ENCODE measurements around the gene NISCH. TPM values are rescaled to one million over a fixed set of nuclear protein-coding genes. Genes with fewer than 3 reads are reported as not detected.

The NISCH gene
- total and polyA plus RNA-seq, 2 of the 8 experiments (the other 6 are each of a cell fraction or from before 2014, with no cell fraction given): 71.2 to 71.9 TPM

DNA sequence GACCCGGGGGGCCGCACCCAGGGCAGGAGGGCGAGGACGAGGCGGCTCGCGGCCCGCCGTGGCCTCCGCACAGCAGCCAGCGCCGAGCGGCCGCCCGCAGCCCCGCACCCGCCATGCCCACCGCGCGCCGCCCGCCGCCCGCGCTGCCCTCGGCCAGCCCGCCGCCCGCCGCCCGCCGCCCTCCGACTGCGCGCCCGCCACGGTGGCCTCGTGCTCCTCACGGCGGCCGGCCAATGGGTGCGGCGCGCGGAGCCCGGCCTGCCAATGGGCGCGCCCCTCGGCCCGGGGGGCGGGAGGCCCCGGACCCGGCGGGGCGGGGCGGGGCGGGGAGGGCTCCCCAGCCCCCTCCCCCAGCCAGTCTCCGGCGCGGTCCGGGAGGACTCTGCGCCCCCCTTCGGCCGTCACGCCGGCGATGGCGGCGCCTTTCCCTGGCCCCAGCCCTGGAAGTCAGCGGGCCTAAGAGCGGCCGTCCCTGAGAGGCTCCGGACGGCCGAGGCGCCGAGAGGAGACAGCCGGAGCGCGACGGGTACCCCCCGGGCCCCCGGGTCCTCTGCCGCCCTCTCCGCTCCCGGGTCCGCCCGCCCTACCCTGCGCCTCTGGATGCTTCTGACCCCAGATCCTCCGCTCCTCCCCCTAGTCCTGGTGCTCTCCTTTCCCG, 78.3 kb downstream of the NISCH start, which contains the start of gene NT5DC2:
Gene NT5DC2, minus strand, starts transcription at position 235 of the 658 bp plus-strand sequence. Its CDS starts 120 bp downstream, at position 115.
- Histone ChIP-seq H3K79me2 (ENCODE audit: control insufficient read depth in 1 of 2, insufficient read depth in 2 of 2, low read length in 2 of 2) (peaks cover 9 to 54% of the 10 kb centered on the region in 2 experiments), H2AFZ (ENCODE audit: low read length) (no peak within 1 kb of the TSS)
- WGBS, 2 experiments (ENCODE audit: extremely low coverage in 1 of 2, insufficient coverage in 1 of 2, insufficient read length in 1 of 2, insufficient replicate concordance in 2 of 2, low coverage in 1 of 2, low lambda C conversion rate in 2 of 2, missing lambda C conversion rate in 1 of 2): 1% methylated on average over 28 of the region's 91 CpGs; no CpG with 5 or more reads in 1 of the 2 experiments
- TF ChIP-seq YY1 (IDR thresholded peaks at IDR 0.05; ENCODE audit: low read depth, low read length) (peak; percentile 62; the same call in 1 of the 2 replicates), KDM4A (IDR thresholded peaks at IDR 0.05; ENCODE audit: low read depth, low read length, severe bottlenecking) (peak; percentile 21), TAF1 (IDR thresholded peaks at IDR 0.05; ENCODE audit: low read depth, low read length) (0 out of 2 replicates have a peak, but pooled peaks have one; percentile 53), SAP30 (IDR thresholded peaks at IDR 0.05; ENCODE audit: insufficient read depth, insufficient replicate concordance, low read length) (no peak), SIX5 (IDR thresholded peaks at IDR 0.05; ENCODE audit: low read depth, low read length) (no peak), POLR2AphosphoS5 (IDR thresholded peaks at IDR 0.05; ENCODE audit: low read depth, low read length) (no peak)
- TF ChIP-seq, protein P1, sequence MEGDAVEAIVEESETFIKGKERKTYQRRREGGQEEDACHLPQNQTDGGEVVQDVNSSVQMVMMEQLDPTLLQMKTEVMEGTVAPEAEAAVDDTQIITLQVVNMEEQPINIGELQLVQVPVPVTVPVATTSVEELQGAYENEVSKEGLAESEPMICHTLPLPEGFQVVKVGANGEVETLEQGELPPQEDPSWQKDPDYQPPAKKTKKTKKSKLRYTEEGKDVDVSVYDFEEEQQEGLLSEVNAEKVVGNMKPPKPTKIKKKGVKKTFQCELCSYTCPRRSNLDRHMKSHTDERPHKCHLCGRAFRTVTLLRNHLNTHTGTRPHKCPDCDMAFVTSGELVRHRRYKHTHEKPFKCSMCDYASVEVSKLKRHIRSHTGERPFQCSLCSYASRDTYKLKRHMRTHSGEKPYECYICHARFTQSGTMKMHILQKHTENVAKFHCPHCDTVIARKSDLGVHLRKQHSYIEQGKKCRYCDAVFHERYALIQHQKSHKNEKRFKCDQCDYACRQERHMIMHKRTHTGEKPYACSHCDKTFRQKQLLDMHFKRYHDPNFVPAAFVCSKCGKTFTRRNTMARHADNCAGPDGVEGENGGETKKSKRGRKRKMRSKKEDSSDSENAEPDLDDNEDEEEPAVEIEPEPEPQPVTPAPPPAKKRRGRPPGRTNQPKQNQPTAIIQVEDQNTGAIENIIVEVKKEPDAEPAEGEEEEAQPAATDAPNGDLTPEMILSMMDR (IDR thresholded peaks at IDR 0.05; ENCODE audit: control extremely low read depth in 1 of 3, insufficient read depth in 1 of 3, low read depth in 1 of 3, low read length in 3 of 3): peak in 1 of 3 experiments; percentile 2; a peak in 1 of 4 replicates
- TF ChIP-seq, protein P2, sequence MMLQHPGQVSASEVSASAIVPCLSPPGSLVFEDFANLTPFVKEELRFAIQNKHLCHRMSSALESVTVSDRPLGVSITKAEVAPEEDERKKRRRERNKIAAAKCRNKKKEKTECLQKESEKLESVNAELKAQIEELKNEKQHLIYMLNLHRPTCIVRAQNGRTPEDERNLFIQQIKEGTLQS (IDR thresholded peaks at IDR 0.05; ENCODE audit: insufficient read depth, low read depth, low read length): no peak

More for the DNA sequence above, 78.3 kb downstream of the NISCH start, which contains the start of gene NT5DC2:
- Histone ChIP-seq H3K56ac (replicated peaks; ENCODE audit: insufficient read length, low read depth, low read length) (peak within 1 kb of the TSS; percentile 67), H3K4me1 (replicated peaks in 1 of 4; ENCODE audit: control insufficient read depth in 3 of 4, insufficient read depth in 4 of 4, low read length in 3 of 4) (peaks cover 7 to 33% (median 19%) of the 10 kb centered on the region in 4 experiments), H3K27ac (ENCODE audit: low read depth, low read length) (0 out of 2 replicates have a peak within 1 kb of the TSS, but pooled peaks have one; percentile 22), H3K27me3 (replicated peaks in 1 of 4; ENCODE audit: control insufficient read depth in 3 of 4, extremely low read depth in 1 of 4, insufficient read depth in 3 of 4, low read length in 3 of 4) (no peaks in the 10 kb centered on the region), H2BK12ac (ENCODE audit: low read depth, low read length) (0 out of 2 replicates have a peak within 1 kb of the TSS, but pooled peaks have one; percentile 23), H3K14ac (ENCODE audit: insufficient read length) (no peak within 1 kb of the TSS), H3K79me1 (ENCODE audit: low read depth, low read length) (peaks cover 40% of the 10 kb centered on the region), H2BK5ac (ENCODE audit: low read depth, low read length) (peak within 1 kb of the TSS; percentile 52; the same call in 1 of the 2 replicates), H4K8ac (ENCODE audit: extremely low read depth, insufficient read depth, low read length) (peak within 1 kb of the TSS; percentile 81), H4K91ac (replicated peaks; ENCODE audit: insufficient read length, low read length) (peak within 1 kb of the TSS; percentile 90), H2BK15ac (ENCODE audit: low read length) (peak within 1 kb of the TSS; percentile 81; the same call in 1 of the 2 replicates), H3K36me3 (ENCODE audit: control insufficient read depth in 2 of 4, insufficient read depth in 4 of 4, low read length in 3 of 4) (peaks cover 3 to 11% (median 6%) of the 10 kb centered on the region in 4 experiments), H2BK20ac (ENCODE audit: low read length) (no peak within 1 kb of the TSS), H3K9me3 (ENCODE audit: insufficient read depth in 2 of 2, low read depth in 1 of 2, low read length in 1 of 2) (no peaks in the 10 kb centered on the region), H3K4me3 (ENCODE audit: extremely low read depth in 1 of 4, insufficient read depth in 2 of 4, low read depth in 3 of 4, low read length in 4 of 4) (peak within 1 kb of the TSS; percentile 65 to 84 (median 68)), H3K4ac (replicated peaks; ENCODE audit: insufficient read length, low read depth, low read length) (peak within 1 kb of the TSS; percentile 69), H3K4me2 (ENCODE audit: insufficient read depth in 1 of 2, low read depth in 2 of 2, low read length in 2 of 2) (peak within 1 kb of the TSS; percentile 89), H4K5ac (ENCODE audit: insufficient read length, low read depth, low read length) (peak within 1 kb of the TSS; percentile 63), H3K23ac (ENCODE audit: insufficient read length) (no peak within 1 kb of the TSS), H4K20me1 (replicated peaks in 1 of 2; ENCODE audit: control insufficient read depth in 1 of 2, insufficient read depth in 2 of 2, low read length in 2 of 2) (peaks cover 12 to 33% of the 10 kb centered on the region in 2 experiments), H2BK120ac (replicated peaks; ENCODE audit: low read depth, low read length) (no peak within 1 kb of the TSS), H3K18ac (ENCODE audit: extremely low read depth, low read length) (peak within 1 kb of the TSS; percentile 60), H2AK5ac (ENCODE audit: low read depth, low read length) (no peak within 1 kb of the TSS), H3K23me2 (ENCODE audit: low read depth, low read length) (peaks cover 26% of the 10 kb centered on the region), H3K9ac (replicated peaks in 1 of 4; ENCODE audit: extremely low read depth in 1 of 4, low read depth in 3 of 4, low read length in 3 of 4) (peak within 1 kb of the TSS; percentile 33 to 91 (median 68); a peak in 6 of 7 replicates)
- ChIA-PET POLR2A (ENCODE audit: partially characterized antibody) (interaction anchor here (1.0 to 3.0 kb wide), 6 partner anchors 8 to 87 kb away, joined by 3 to 25 read pairs (median 5); no protein-coding TSS in a partner anchor), CTCF (ENCODE audit: partially characterized antibody) (no interaction called here)
- FAIRE-seq (no peak), DNase-seq (ENCODE audit: low read depth in 1 of 2, low spot score in 2 of 2) (peak in 1 of 2 experiments; percentile 85)

All from H1 (cell line).